WERI-Rb-1 (cell line): ENCODE results near the gene LENG8.

Experiments used
- DNase-seq: peaks from one replicate; pipeline ENCODE4 v3.0.0-alpha.2; 2020
- H3K27ac ChIP-seq: fragments of 250-450 bp; sonication (Bioruptor Pico); 2 replicates; pipeline ENCODE4 v1.5.1; 2020; ENCODE audit warnings: mild to moderate bottlenecking, moderate library complexity
- H3K27me3 ChIP-seq: fragments of 250-450 bp; sonication (Bioruptor Pico); 2 replicates; pipeline ENCODE4 v1.5.1; 2021; ENCODE audit warnings: mild to moderate bottlenecking, low read depth, moderate library complexity; ENCODE audit not compliant: insufficient read depth, severe bottlenecking
- H3K36me3 ChIP-seq: fragments of 250-450 bp; sonication (Bioruptor Pico); 2 replicates; pipeline ENCODE4 v1.5.1; 2020; ENCODE audit warnings: mild to moderate bottlenecking, moderate library complexity
- H3K4me3 ChIP-seq: 2 replicates; pipeline ENCODE4 v1.5.1; 2011; ENCODE audit warnings: low read depth, mild to moderate bottlenecking, control low read depth, low read length
- H3K9me3 ChIP-seq: fragments of 250-450 bp; sonication (Bioruptor Pico); 2 replicates; pipeline ENCODE4 v1.5.1; 2021; ENCODE audit warnings: mild to moderate bottlenecking, moderate library complexity; ENCODE audit not compliant: severe bottlenecking
- TF ChIP-seq, protein P1 (sequence below): IDR thresholded peaks from 2 replicates; pipeline ENCODE4 v1.5.1; 2011; ENCODE audit warnings: low read depth, mild to moderate bottlenecking, control low read depth, inconsistent platforms, low read length

LENG8 gene

DNA sequence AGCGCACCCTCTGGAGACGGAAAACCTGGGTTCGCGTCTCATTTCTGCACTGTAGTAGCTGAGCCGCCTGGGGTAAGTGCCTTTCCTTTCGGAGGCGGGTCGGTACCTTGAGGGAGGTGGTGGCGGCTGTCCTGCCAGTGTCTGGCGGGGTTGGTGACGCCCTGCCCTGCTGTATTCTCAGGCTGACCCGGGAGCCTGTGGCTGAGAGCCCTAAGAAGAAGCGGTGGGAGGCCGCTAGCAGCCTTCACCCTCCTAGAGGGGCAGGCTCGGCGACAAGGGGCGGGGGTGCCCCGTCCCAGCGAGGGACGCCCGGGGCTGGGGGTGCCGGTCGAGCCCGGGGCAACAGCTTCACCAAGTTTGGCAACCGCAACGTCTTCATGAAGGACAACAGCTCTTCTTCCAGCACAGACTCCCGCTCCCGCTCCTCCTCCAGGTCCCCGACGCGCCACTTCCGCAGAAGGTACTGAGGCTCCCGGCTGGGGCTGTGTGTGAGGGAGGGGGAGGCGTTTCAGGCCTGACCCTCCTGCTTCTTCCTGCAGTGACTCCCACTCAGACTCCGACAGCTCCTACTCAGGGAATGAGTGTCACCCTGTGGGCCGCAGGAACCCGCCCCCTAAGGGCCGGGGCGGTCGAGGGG lies 6.9 kb downstream of the LENG8 start:
- Histone ChIP-seq H3K27me3 (no peaks in the 10 kb centered on the region), H3K27ac (no peak overlapping the region), H3K9me3 (no peaks in the 10 kb centered on the region), H3K36me3 (peaks cover 94% of the 10 kb centered on the region), H3K4me3 (no peak overlapping the region)
- DNase-seq = no peak
- TF ChIP-seq, protein P1, sequence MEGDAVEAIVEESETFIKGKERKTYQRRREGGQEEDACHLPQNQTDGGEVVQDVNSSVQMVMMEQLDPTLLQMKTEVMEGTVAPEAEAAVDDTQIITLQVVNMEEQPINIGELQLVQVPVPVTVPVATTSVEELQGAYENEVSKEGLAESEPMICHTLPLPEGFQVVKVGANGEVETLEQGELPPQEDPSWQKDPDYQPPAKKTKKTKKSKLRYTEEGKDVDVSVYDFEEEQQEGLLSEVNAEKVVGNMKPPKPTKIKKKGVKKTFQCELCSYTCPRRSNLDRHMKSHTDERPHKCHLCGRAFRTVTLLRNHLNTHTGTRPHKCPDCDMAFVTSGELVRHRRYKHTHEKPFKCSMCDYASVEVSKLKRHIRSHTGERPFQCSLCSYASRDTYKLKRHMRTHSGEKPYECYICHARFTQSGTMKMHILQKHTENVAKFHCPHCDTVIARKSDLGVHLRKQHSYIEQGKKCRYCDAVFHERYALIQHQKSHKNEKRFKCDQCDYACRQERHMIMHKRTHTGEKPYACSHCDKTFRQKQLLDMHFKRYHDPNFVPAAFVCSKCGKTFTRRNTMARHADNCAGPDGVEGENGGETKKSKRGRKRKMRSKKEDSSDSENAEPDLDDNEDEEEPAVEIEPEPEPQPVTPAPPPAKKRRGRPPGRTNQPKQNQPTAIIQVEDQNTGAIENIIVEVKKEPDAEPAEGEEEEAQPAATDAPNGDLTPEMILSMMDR = no peak

DNA sequence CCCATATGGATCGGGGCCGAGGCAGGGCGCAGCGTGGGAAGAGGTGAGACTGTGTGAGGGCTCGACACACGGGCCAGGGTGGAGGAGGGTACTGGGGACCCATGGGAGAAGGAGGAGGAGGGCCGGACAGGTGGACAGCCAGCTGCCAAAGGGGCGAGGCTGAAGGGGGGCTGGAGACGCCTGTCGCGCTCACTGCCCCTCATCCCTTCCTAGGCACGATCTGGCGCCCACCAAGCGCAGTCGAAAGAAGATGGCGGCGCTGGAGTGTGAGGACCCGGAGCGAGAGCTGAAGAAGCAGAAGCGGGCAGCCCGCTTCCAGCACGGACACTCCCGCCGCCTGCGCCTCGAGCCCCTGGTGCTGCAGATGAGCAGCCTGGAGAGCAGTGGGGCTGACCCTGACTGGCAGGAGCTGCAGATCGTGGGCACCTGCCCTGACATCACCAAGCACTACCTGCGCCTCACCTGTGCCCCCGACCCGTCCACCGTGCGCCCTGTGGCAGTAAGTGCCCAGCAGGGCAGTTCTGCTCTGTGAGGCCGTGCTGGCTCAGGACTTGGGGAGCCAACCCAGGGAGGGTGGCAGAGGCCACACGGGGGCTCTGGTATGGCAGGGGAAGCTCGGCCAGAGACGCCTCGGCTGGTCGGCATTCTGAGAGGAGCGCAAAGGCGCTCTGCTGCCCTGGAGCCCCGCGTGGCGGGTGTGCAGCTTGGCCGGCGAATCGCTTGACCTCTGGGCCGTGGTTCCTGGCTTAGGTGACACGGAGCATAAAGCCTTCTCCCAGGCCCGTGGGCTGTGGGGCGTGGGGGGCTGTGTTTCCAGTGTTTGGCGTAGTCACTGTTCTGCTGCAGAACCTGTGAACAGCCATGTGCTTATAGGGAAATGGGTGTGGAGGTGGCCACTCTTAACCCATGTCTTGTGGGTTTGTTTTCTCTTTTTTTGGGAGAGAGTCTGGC lies 7.7 kb downstream of the LENG8 start:
- DNase-seq = no peak
- TF ChIP-seq, protein P1 = no peak
- H3K4me3 ChIP-seq = no peak overlapping the region
- H3K27me3 ChIP-seq = no peaks in the 10 kb centered on the region
- H3K27ac ChIP-seq = no peak overlapping the region
- H3K36me3 ChIP-seq = peaks cover 92% of the 10 kb centered on the region
- H3K9me3 ChIP-seq = no peaks in the 10 kb centered on the region

DNA sequence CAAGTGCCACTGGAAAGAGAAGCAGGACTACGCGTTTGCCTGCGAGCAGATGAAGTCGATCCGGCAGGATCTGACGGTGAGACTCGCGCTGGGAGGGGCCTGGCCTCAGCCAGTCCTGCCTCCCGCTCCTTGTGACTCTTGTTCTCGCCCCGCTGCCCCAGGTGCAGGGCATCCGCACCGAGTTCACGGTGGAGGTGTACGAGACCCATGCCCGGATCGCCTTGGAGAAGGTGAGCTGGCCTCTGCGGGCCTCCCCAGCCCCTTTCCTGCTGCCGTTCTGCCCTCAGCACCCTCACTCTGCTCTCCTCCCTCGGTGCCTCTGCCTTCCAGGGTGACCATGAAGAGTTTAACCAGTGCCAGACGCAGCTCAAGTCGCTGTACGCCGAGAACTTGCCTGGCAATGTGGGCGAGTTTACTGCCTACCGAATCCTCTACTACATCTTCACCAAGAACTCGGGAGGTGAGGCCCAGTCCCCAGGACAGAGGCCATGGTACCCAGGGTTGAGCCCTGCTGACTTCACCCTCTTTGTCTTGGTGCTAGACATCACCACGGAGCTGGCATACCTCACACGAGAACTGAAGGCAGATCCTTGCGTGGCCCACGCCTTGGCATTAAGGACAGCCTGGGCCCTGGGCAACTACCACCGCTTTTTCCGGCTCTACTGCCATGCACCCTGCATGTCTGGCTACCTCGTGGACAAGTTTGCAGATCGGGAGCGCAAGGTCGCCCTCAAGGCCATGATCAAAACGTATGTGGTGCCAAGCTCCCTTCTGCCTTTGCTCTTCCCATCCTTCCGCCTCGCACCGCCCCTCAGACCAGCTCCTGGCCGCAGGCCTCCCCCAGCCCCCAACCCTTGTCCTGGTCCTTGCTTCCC lies 9.0 kb downstream of the LENG8 start:
- Histone ChIP-seq H3K36me3 (peaks cover 87% of the 10 kb centered on the region), H3K27ac (no peak overlapping the region), H3K9me3 (no peaks in the 10 kb centered on the region), H3K27me3 (no peaks in the 10 kb centered on the region), H3K4me3 (no peak overlapping the region)
- no peak for DNase-seq
- TF ChIP-seq, protein P1 = no peak

DNA sequence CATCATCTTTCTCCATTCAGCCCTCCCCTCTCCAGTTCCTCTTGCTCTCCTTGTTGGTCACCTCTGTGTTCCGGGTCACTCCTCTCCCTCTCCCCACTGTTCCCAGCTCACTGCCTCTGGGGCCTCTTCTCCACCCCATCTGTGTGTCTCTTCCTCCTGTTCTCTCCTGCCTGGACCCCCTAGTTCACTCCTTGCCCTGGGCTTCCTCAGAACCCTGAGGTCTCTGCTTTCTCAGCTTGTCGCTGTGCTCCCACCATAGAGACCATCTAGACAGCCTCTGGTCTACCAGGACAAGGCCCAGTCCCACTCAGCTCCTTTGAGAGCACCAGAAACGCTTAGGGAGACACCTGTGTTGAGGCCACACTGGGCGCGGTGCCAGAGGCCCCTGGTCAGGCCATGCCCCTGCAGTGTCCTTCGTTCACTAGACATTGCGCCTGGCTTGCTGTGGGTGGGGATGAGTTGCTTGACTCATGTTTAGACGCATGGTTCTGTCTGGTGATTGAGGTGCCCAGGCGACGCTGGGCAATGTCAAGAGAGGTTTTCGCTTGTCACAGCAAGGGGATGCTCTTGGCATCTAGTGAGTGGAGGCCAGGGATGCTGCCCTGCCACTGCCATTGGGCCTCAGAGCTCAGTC lies 9.8 kb downstream of the LENG8 start:
- peaks cover 80% of the 10 kb centered on the region for H3K36me3 ChIP-seq
- no peak for DNase-seq
- no peaks in the 10 kb centered on the region for H3K27me3 ChIP-seq
- TF ChIP-seq, protein P1 = no peak
- no peak overlapping the region for H3K4me3 ChIP-seq
- no peaks in the 10 kb centered on the region for H3K9me3 ChIP-seq
- no peak overlapping the region for H3K27ac ChIP-seq

DNA sequence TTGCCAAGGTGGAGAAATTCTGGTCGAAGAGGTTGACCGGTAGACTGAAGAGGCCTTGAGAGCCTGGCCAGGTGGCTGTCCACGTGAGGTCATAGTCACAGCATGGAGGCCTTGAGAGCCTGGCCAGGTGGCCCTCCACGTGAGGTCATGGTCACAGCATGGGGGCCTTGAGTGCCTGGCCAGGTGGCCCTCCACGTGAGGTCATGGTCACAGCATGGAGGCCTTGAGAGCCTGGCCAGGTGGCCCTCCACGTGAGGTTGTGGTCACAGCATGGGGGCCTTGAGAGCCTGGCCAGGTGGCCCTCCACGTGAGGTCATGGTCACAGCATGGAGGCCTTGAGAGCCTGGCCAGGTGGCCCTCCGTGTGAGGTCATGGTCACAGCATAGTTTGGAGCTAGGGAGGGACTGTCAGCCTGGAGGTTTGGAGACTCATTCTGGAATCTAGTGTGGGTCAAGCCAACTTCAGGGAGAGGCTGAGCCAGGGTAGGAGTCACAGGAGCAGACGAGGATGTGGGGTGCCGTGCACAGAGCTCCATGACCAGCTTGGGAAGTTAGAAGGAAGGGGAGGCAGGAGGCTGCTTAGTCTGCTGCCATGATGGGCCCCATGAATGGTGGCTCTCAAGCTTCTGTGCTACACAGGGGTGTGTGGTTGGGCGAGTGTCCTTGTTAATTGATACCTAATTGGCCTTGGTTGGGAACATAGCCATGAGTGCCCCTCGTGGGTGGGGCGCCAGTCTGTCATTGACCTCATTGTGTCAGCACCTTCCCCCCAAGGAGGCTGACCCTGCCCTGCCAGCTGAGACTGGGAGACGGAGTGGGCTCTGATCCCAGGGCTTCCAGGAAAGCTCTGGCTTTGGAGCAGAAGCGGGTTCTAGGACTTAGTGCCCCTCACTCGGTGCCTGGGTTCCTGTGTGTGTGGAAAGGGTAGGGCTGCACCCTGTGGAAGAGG lies 10.6 kb downstream of the LENG8 start:
- no peak for DNase-seq
- H3K36me3 ChIP-seq = peaks cover 72% of the 10 kb centered on the region
- no peaks in the 10 kb centered on the region for H3K27me3 ChIP-seq
- TF ChIP-seq, protein P1 = no peak
- H3K9me3 ChIP-seq = no peaks in the 10 kb centered on the region
- H3K4me3 ChIP-seq = no peak overlapping the region
- H3K27ac ChIP-seq = no peak overlapping the region
